Measurements from ENCODE around the gene DENND2A. TPM values are rescaled to one million over a fixed set of nuclear protein-coding genes. Genes with fewer than 3 reads are reported as not detected.
A peak's percentile ranks its signal among the peaks of the same experiment; 100 is the strongest.

Gene DENND2A
- total and polyA plus RNA-seq, 10 of the 15 experiments (the other 5 are each of a cell fraction or from before 2014, with no cell fraction given), result 0.01 TPM; not detected in 9

- no peaks in the 10 kb centered on the region for H4K20me1 ChIP-seq (ENCODE audit: control insufficient read depth, insufficient read depth)
- WGBS (ENCODE audit: insufficient coverage, insufficient replicate concordance, low lambda C conversion rate, missing lambda C conversion rate), result 38% methylated on average over 31 of the region's 31 CpGs
- no peak overlapping the region for H2AFZ ChIP-seq (ENCODE audit: control insufficient read depth, low read depth, low read length)
- peak; percentile 23 for DNase-seq (ENCODE audit: low read depth, low spot score)
- no peak overlapping the region for H3K9ac ChIP-seq (ENCODE audit: control insufficient read depth, insufficient read depth, low read length)
- intact Hi-C loops (cut with micrococcal nuclease; ENCODE audit: unreplicated experiment), result loop anchor here (1.0 to 5.0 kb wide), 3 partner anchors 136 to 1015 kb away; no protein-coding TSS in a partner anchor
- H3K9me3 ChIP-seq (replicated peaks; ENCODE audit: control insufficient read depth, insufficient read depth, low read length), result no peaks in the 10 kb centered on the region
- H3K79me2 ChIP-seq (ENCODE audit: control insufficient read depth, insufficient read depth, low read length), result no peaks in the 10 kb centered on the region
- H3K27ac ChIP-seq (ENCODE audit: control insufficient read depth, insufficient read depth), result no peak overlapping the region
- ChIA-PET RAD21 (ENCODE audit: unreplicated experiment) (interaction anchor here (0.6 to 1.6 kb wide), 8 partner anchors 41 to 496 kb away, joined by 3 to 8 read pairs (median 4); partner anchors contain the start of genes ADCK2 and NDUFB2), SMC1A (ENCODE audit: uncharacterized antibody, unreplicated experiment) (interaction anchor here (1.0 to 1.1 kb wide), 2 partner anchors 135 to 138 kb away, joined by 4 to 5 read pairs; no protein-coding TSS in a partner anchor), CTCF (interaction anchor here (0.8 to 3.1 kb wide), 9 partner anchors 20 to 1016 kb away, joined by 3 to 29 read pairs (median 4); no protein-coding TSS in a partner anchor), POLR2A (no interaction called here)
- no peaks in the 10 kb centered on the region for H3K4me1 ChIP-seq (ENCODE audit: control insufficient read depth, insufficient read depth, low read length)
- H3K4me3 ChIP-seq, result no peak overlapping the region
- H3K27me3 ChIP-seq (replicated peaks in 1 of 2; ENCODE audit: control insufficient read depth in 2 of 2, insufficient read depth in 2 of 2, low read length in 1 of 2), result no peaks in the 10 kb centered on the region; a peak in 2 of 4 replicates
- peak; percentile 94 for ATAC-seq
- H3K4me2 ChIP-seq (ENCODE audit: control insufficient read depth, insufficient read depth), result no peak overlapping the region
- no peaks in the 10 kb centered on the region for H3K36me3 ChIP-seq (ENCODE audit: control insufficient read depth in 2 of 2, insufficient read depth in 2 of 2, low read length in 1 of 2)
- peak; percentile 84 for FAIRE-seq
- BruUV-seq (replicated peaks), result no TSS peak
- in situ Hi-C loops (cut with MboI), result loop anchor here (5.0 to 10.0 kb wide), 2 partner anchors 140 to 487 kb away; no protein-coding TSS in a partner anchor
- TF ChIP-seq PBX3 (IDR thresholded peaks at IDR 0.05; ENCODE audit: insufficient replicate concordance, low read depth, low read length) (no peak), RAD21 (IDR thresholded peaks at IDR 0.05; ENCODE audit: insufficient read depth, low read depth, low read length) (peak; percentile 57), ZZZ3 (IDR thresholded peaks at IDR 0.05; ENCODE audit: control insufficient read depth, insufficient read length, low read depth) (no peak), POLR2AphosphoS2 (IDR thresholded peaks at IDR 0.05; ENCODE audit: low read depth, low read length) (no peak), SMC3 (IDR thresholded peaks at IDR 0.05; ENCODE audit: borderline replicate concordance, low read length) (peak; percentile 86), PML (IDR thresholded peaks at IDR 0.05; ENCODE audit: low read length) (no peak), DPF2 (IDR thresholded peaks at IDR 0.05) (no peak), SUPT20H (IDR thresholded peaks at IDR 0.05; ENCODE audit: borderline replicate concordance, control insufficient read depth, low read depth, low read length) (no peak), YY1 (IDR thresholded peaks at IDR 0.05; ENCODE audit: low read depth, low read length) (0 out of 2 replicates have a peak, but pooled peaks have one; percentile 50)
- TF ChIP-seq, protein P1, sequence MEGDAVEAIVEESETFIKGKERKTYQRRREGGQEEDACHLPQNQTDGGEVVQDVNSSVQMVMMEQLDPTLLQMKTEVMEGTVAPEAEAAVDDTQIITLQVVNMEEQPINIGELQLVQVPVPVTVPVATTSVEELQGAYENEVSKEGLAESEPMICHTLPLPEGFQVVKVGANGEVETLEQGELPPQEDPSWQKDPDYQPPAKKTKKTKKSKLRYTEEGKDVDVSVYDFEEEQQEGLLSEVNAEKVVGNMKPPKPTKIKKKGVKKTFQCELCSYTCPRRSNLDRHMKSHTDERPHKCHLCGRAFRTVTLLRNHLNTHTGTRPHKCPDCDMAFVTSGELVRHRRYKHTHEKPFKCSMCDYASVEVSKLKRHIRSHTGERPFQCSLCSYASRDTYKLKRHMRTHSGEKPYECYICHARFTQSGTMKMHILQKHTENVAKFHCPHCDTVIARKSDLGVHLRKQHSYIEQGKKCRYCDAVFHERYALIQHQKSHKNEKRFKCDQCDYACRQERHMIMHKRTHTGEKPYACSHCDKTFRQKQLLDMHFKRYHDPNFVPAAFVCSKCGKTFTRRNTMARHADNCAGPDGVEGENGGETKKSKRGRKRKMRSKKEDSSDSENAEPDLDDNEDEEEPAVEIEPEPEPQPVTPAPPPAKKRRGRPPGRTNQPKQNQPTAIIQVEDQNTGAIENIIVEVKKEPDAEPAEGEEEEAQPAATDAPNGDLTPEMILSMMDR (IDR thresholded peaks at IDR 0.05 in 2 of 3, conservative IDR thresholded peaks at IDR 0.05 in 1 of 3; ENCODE audit: control insufficient read depth in 2 of 3, extremely low read depth in 1 of 3, insufficient read depth in 1 of 3, low read depth in 3 of 3, low read length in 3 of 3), result peak; percentile 71 to 83 (median 73)
Measured at GRCh38 chr7:140517546-140518369, 122.9 kb downstream of the DENND2A start.

Measured in GM12878 (cell line).